Psoas muscle (tissue), 8 donors: ENCODE results near the gene COBL. TPM values are rescaled to one million over a fixed set of nuclear protein-coding genes. Genes with fewer than 3 reads are reported as not detected.

Experiments used
- ATAC-seq, 4 donors: fragments of 200-7000 bp; cut with Tn5 transposase; one replicate each; pipeline ENCODE4 v1.9.1; 2020; ENCODE audit warnings: moderate library complexity in 3 of 4, mild to moderate bottlenecking in 2 of 4
- DNase-seq, 2 donors: peaks; one replicate each; pipeline ENCODE4 v3.0.0-alpha.2; 2020
- H3K27ac ChIP-seq: fragments of 200-600 bp; one replicate; pipeline ENCODE4 v1.8.0; 2022
- H3K27me3 ChIP-seq, 3 donors: fragments of 200-600 bp in 1 of 3; one replicate each; pipeline versions ENCODE4 v1.6.1 to v1.8.0; 2013 to 2022; ENCODE audit warnings: low read length in 2 of 3, mild to moderate bottlenecking in 2 of 3, moderate library complexity in 1 of 3; ENCODE audit not compliant: insufficient read depth in 3 of 3
- H3K36me3 ChIP-seq, 2 donors: fragments of 200-600 bp in 1 of 2; one replicate each; pipeline versions ENCODE4 v1.6.1 to v1.8.0; 2013 to 2022; ENCODE audit warnings: low read depth in 1 of 2, mild to moderate bottlenecking in 1 of 2, moderate library complexity in 1 of 2; ENCODE audit not compliant: insufficient read depth in 1 of 2
- H3K4me1 ChIP-seq: fragments of 200-600 bp; one replicate; pipeline ENCODE4 v1.8.0; 2022
- H3K4me3 ChIP-seq: fragments of 200-600 bp; one replicate; pipeline ENCODE4 v1.8.0; 2022; ENCODE audit warnings: mild to moderate bottlenecking
- H3K9me3 ChIP-seq: fragments of 200-600 bp; one replicate; pipeline ENCODE4 v1.8.0; 2022
- CTCF ChIP-seq: fragments of 200-600 bp; IDR thresholded peaks from one replicate; pipeline ENCODE4 v1.8.0; 2022; ENCODE audit warnings: antibody characterized with exemption
- WGBS, 3 donors: extraction: QIAGEN DNeasy Blood & Tissue Kit; methylation state at CpG; one replicate each; pipeline versions ENCODE4 v1.1.6 to v1.1.7; 2013; 5-methylcytosine and 5-hydroxymethylcytosine counted together
- intact Hi-C, 2 donors: fragments of 100-400 bp; cut with DNase I; formaldehyde crosslinking; loops; one replicate each; pipeline versions ENCODE4 v1.11.0 to v1.14.2; 2022
- polyA plus RNA-seq, 3 donors: library from polyadenylated mRNA; stranded (reverse); fragments of 200-250 nt; gene quantifications; one replicate each; pipeline ENCODE4 v1.2.3, GENCODE V29; 2013
- total RNA-seq, 4 donors: library from RNA; stranded (reverse); fragmentation: NEBNext Ultra II Directional in 2 of 4; extraction: Animal tissue kit (Norgen Biotek cat#: 25700) in 2 of 4; gene quantifications; one replicate each; pipeline versions ENCODE4 v1.2.1 to v1.2.4, GENCODE V29; 2021 to 2023
- donor health status: healthy with polysubstance abuse.
- donor health status: DM: no; HTN: no; CAD: no; lungs with moderate emphysema.
- donor health status: Bipolar disorder and iron deficiency.
- donor health status: healthy.
- donor health status: DM: yes; HTN: yes; CAD: no.
- donor health status: DM: no; HTN: no; CAD: no.
- donor health status: DM: no; HTN: no; CAD: no.
- donor health status: DM: yes; HTN: yes; CAD: no.

Gene COBL
- total and polyA plus RNA-seq, 7 donors = 57.5 to 139 (median 115) TPM

GRCh38 chr7:51325261-51325676 is 8.7 kb upstream of the COBL start:
- no peak for TF ChIP-seq CTCF
- 87 to 91% (median 91%) methylated on average over 6 of the region's 6 CpGs for WGBS, 3 donors
- ATAC-seq = peak; percentile 11 to 71 (median 26)
- no peak for DNase-seq
- H3K27ac ChIP-seq = peak overlapping the region; percentile 72
- H3K4me3 ChIP-seq = no peak overlapping the region
- no peaks in the 10 kb centered on the region for H3K9me3 ChIP-seq
- peaks cover 18% of the 10 kb centered on the region for H3K4me1 ChIP-seq
- intact Hi-C loops = no loop called here
- H3K36me3 ChIP-seq = no peaks in the 10 kb centered on the region
- H3K27me3 ChIP-seq = no peaks in the 10 kb centered on the region

- intact Hi-C loops = loop anchor here in 1 of 2 donors (1.0 kb wide), 1 partner anchor 46 kb away; no protein-coding TSS in a partner anchor
- Histone ChIP-seq H3K9me3 (no peaks in the 10 kb centered on the region), H3K36me3 (no peaks in the 10 kb centered on the region), H3K27ac (peak overlapping the region; percentile 72), H3K27me3 (no peaks in the 10 kb centered on the region), H3K4me3 (no peak overlapping the region), H3K4me1 (peaks cover 18% of the 10 kb centered on the region)
- TF ChIP-seq CTCF = no peak
- ATAC-seq = peak; percentile 86 to 94 (median 92)
- peak in 1 of 2 donors; percentile 26 for DNase-seq
- WGBS, 3 donors = 30 to 40% (median 31%) methylated on average over 11 of the region's 11 CpGs
Observed at GRCh38 chr7:51324206-51324898, 7.7 kb upstream of the COBL start.

GRCh38 chr7:51321961-51322515 is 5.4 kb upstream of the COBL start:
- intact Hi-C loops = no loop called here
- H3K27ac ChIP-seq = peak overlapping the region; percentile 46
- no peak for TF ChIP-seq CTCF
- ATAC-seq (no peak), DNase-seq (no peak)
- 56 to 66% (median 62%) methylated on average over 11 of the region's 11 CpGs for WGBS, 3 donors
- H3K27me3 ChIP-seq = no peaks in the 10 kb centered on the region
- no peak overlapping the region for H3K4me3 ChIP-seq
- no peaks in the 10 kb centered on the region for H3K9me3 ChIP-seq
- H3K4me1 ChIP-seq = peaks cover 18% of the 10 kb centered on the region
- no peaks in the 10 kb centered on the region for H3K36me3 ChIP-seq

GRCh38 chr7:51318886-51319579 is 2.4 kb upstream of the COBL start:
- no peaks in the 10 kb centered on the region for H3K36me3 ChIP-seq
- no peaks in the 10 kb centered on the region for H3K9me3 ChIP-seq
- H3K27ac ChIP-seq = no peak overlapping the region
- DNase-seq (no peak), ATAC-seq (no peak)
- peaks cover 7% of the 10 kb centered on the region for H3K4me1 ChIP-seq
- intact Hi-C loops = loop anchor here (2.0 to 5.0 kb wide), 3 partner anchors 33 to 92 kb away; no protein-coding TSS in a partner anchor
- no peak overlapping the region for H3K4me3 ChIP-seq
- WGBS, 3 donors = 60 to 69% (median 67%) methylated on average over 6 of the region's 6 CpGs
- no peaks in the 10 kb centered on the region for H3K27me3 ChIP-seq
- TF ChIP-seq CTCF = no peak
